Neural cell (in vitro differentiated cells): Measurements from ENCODE around the gene ABCA1. TPM values are rescaled to one million over a fixed set of nuclear protein-coding genes. Genes with fewer than 3 reads are reported as not detected.

Experiments used
- H2AFZ ChIP-seq: fragments of 200-600, 300-800 bp; sonication (generic), shearing (Covaris generic); 2 replicates; pipeline ENCODE4 v1.6.0; 2014; ENCODE audit warnings: low read depth, mild to moderate bottlenecking, antibody characterized with exemption, low read length, moderate library complexity
- H3F3A ChIP-seq: fragments of 200-600 bp; shearing (Covaris generic); 2 replicates; pipeline ENCODE4 v1.6.1; 2016; ENCODE audit warnings: mild to moderate bottlenecking, moderate library complexity, mixed read lengths, antibody characterized with exemption, low read length; ENCODE audit not compliant: insufficient read depth, poor library complexity, severe bottlenecking
- H3K27ac ChIP-seq: fragments of 200-600, 300-800 bp; sonication (generic), shearing (Covaris generic); 2 replicates; pipeline ENCODE4 v1.5.1; 2014; ENCODE audit warnings: mild to moderate bottlenecking, low read length, moderate library complexity
- H3K27me3 ChIP-seq: fragments of 300-800, 200-600 bp; sonication (generic), shearing (Covaris generic); 2 replicates; pipeline ENCODE4 v1.6.0; 2014; ENCODE audit warnings: mild to moderate bottlenecking, low read depth, low read length, moderate library complexity; ENCODE audit not compliant: insufficient read depth
- H3K36me3 ChIP-seq: fragments of 300-800, 200-600 bp; sonication (generic), shearing (Covaris generic); 2 replicates; pipeline ENCODE4 v1.5.1; 2014; ENCODE audit warnings: mild to moderate bottlenecking, antibody characterized with exemption, low read length, moderate library complexity; ENCODE audit not compliant: insufficient read depth
- H3K4me2 ChIP-seq: fragments of 300-800, 200-600 bp; sonication (generic), shearing (Covaris generic); 2 replicates; pipeline ENCODE4 v1.6.0; 2014; ENCODE audit warnings: mild to moderate bottlenecking, low read length
- H3K4me3 ChIP-seq: fragments of 300-800, 200-600 bp; sonication (generic), shearing (Covaris generic); 2 replicates; pipeline ENCODE4 v1.5.1; 2014; ENCODE audit warnings: mild to moderate bottlenecking, low read length, moderate library complexity
- H3K79me2 ChIP-seq: fragments of 200-600 bp; shearing (Covaris generic); replicated peaks from 2 replicates; pipeline ENCODE4 v1.6.0; 2014; ENCODE audit warnings: mild to moderate bottlenecking, low read length, moderate library complexity; ENCODE audit not compliant: insufficient read depth
- H3K9ac ChIP-seq: fragments of 300-800, 200-600 bp; sonication (generic), shearing (Covaris generic); 2 replicates; pipeline ENCODE4 v1.6.1; 2016; ENCODE audit warnings: mild to moderate bottlenecking, low read length, mixed read lengths
- H3K9me2 ChIP-seq: fragments of 200-600 bp; shearing (Covaris generic); 2 replicates; pipeline ENCODE4 v1.6.1; 2016; ENCODE audit warnings: mild to moderate bottlenecking, low read length, mixed read lengths; ENCODE audit not compliant: insufficient read depth
- H3K9me3 ChIP-seq: fragments of 200-600, 300-800 bp; sonication (generic), shearing (Covaris generic); 2 replicates; pipeline ENCODE4 v1.6.1; 2016; ENCODE audit warnings: mild to moderate bottlenecking, mixed run types, low read length, moderate library complexity, mixed read lengths
- H4K20me1 ChIP-seq: fragments of 200-600 bp; shearing (Covaris generic); 2 replicates; pipeline ENCODE4 v1.6.1; 2016; ENCODE audit warnings: mild to moderate bottlenecking, mixed run types; ENCODE audit not compliant: insufficient read depth
- CTCF ChIP-seq: fragments of 450-650 bp; IDR thresholded peaks from 2 replicates; pipeline ENCODE4 v1.5.1; 2014; ENCODE audit warnings: antibody characterized with exemption, mild to moderate bottlenecking, moderate library complexity; ENCODE audit not compliant: poor library complexity, severe bottlenecking
- EP300 ChIP-seq: fragments of 450-650 bp; conservative IDR thresholded peaks from 2 replicates; pipeline ENCODE4 v1.6.1; 2014; ENCODE audit warnings: antibody characterized with exemption, mild to moderate bottlenecking, moderate library complexity; ENCODE audit not compliant: poor library complexity, severe bottlenecking
- EZH2 ChIP-seq: fragments of 200-600, 300-800 bp; shearing (Covaris generic), sonication (generic); IDR thresholded peaks from 2 replicates; pipeline ENCODE4 v1.6.1; 2014; ENCODE audit warnings: antibody characterized with exemption, low read length, borderline replicate concordance, mild to moderate bottlenecking; ENCODE audit not compliant: insufficient read depth, poor library complexity, severe bottlenecking
- MXI1 ChIP-seq: fragments of 450-650 bp; conservative IDR thresholded peaks from 2 replicates; pipeline ENCODE4 v1.6.1; 2014; ENCODE audit warnings: antibody characterized with exemption, mild to moderate bottlenecking; ENCODE audit not compliant: poor library complexity, severe bottlenecking
- POLR2AphosphoS5 ChIP-seq: IDR thresholded peaks from 2 replicates; pipeline ENCODE4 v1.6.1; 2012
- RAD21 ChIP-seq: fragments of 450-650 bp; conservative IDR thresholded peaks from 2 replicates; pipeline ENCODE4 v1.6.1; 2014; ENCODE audit warnings: antibody characterized with exemption, mild to moderate bottlenecking, moderate library complexity
- SMC3 ChIP-seq: fragments of 450-650 bp; conservative IDR thresholded peaks from 2 replicates; pipeline ENCODE4 v1.6.1; 2014; ENCODE audit warnings: antibody characterized with exemption, mild to moderate bottlenecking, moderate library complexity; ENCODE audit not compliant: poor library complexity
- TAF1 ChIP-seq: IDR thresholded peaks from 2 replicates; pipeline ENCODE4 v1.6.1; 2012; ENCODE audit warnings: low read depth
- polyA plus RNA-seq: library from polyadenylated mRNA; depleted of rRNA; stranded (reverse); fragments of >200 nt; gene quantifications from 2 replicates; pipeline ENCODE4 v1.2.3, GENCODE V29; 2014
- TF ChIP-seq, protein P1 (sequence below): IDR thresholded peaks from 2 replicates; pipeline ENCODE4 v1.6.1; 2012; ENCODE audit warnings: borderline replicate concordance

The ABCA1 gene
- polyA plus RNA-seq, 1 donor from 2014 or later = 5.2 TPM

DNA sequence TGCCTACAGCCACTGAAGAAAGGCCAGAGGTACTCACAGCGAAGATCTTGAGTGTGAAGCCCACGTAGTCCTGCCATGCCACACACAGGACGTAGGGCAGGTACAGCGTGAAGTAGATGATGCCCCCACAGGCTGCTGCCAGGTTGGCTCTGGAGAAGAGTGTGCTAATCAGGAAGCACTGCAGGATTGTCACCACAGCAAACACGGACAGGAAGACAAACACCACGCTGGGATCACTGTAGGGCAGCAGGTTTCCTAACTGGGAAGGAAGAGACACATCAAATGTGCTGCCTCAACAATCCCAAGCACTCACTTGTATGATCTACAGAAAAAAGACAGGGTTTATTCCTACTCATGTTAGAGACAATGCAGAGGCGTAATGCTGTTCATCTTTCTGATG is 101.0 kb downstream of the ABCA1 start:
- Histone ChIP-seq H3K79me2 (no peaks in the 10 kb centered on the region), H2AFZ (no peak overlapping the region), H3K9me3 (no peaks in the 10 kb centered on the region), H4K20me1 (no peaks in the 10 kb centered on the region), H3K27ac (no peak overlapping the region), H3K36me3 (peaks cover 8% of the 10 kb centered on the region), H3K9me2 (no peaks in the 10 kb centered on the region), H3K9ac (no peak overlapping the region), H3K27me3 (no peaks in the 10 kb centered on the region), H3F3A (no peaks in the 10 kb centered on the region), H3K4me2 (no peak overlapping the region), H3K4me3 (no peak overlapping the region)
- TF ChIP-seq TAF1 (no peak), RAD21 (no peak), EZH2 (no peak), MXI1 (no peak), EP300 (no peak), SMC3 (no peak), CTCF (no peak), POLR2AphosphoS5 (no peak)
- TF ChIP-seq, protein P1, sequence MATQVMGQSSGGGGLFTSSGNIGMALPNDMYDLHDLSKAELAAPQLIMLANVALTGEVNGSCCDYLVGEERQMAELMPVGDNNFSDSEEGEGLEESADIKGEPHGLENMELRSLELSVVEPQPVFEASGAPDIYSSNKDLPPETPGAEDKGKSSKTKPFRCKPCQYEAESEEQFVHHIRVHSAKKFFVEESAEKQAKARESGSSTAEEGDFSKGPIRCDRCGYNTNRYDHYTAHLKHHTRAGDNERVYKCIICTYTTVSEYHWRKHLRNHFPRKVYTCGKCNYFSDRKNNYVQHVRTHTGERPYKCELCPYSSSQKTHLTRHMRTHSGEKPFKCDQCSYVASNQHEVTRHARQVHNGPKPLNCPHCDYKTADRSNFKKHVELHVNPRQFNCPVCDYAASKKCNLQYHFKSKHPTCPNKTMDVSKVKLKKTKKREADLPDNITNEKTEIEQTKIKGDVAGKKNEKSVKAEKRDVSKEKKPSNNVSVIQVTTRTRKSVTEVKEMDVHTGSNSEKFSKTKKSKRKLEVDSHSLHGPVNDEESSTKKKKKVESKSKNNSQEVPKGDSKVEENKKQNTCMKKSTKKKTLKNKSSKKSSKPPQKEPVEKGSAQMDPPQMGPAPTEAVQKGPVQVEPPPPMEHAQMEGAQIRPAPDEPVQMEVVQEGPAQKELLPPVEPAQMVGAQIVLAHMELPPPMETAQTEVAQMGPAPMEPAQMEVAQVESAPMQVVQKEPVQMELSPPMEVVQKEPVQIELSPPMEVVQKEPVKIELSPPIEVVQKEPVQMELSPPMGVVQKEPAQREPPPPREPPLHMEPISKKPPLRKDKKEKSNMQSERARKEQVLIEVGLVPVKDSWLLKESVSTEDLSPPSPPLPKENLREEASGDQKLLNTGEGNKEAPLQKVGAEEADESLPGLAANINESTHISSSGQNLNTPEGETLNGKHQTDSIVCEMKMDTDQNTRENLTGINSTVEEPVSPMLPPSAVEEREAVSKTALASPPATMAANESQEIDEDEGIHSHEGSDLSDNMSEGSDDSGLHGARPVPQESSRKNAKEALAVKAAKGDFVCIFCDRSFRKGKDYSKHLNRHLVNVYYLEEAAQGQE = no peak

DNA sequence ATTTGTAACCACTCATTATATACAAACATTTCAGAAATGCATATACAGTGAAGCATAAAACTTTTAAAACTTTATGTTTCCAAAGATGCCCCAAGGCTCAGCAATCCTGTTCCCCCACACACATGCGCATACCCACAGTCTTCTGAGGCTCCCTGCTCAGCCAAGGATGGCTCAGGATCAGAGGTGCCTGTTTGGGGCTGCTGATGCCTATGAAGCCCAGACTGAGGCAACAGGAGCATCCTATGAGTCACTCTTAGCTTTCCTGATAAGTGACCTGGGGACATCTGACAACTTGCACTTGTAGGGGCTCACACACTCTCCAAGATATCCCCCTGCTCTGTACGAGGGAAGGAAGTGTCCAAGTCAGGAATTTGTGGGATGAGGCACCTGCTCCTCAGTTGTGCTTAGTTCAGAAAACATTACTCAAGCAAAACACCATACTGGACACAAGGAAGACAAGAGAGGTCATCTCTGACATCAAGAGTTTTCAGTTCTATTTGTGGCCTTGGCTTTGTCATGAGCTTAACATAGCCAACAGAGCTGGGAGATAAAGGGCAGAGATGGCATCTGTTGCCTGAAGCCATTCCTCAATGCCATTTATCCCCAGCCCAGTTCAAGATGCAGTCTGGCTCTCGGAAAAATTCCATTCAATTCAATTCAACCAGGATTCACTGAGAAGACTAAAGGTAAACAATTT is 101.7 kb downstream of the ABCA1 start:
- H3K27ac ChIP-seq = no peak overlapping the region
- H3K36me3 ChIP-seq = peaks cover 5% of the 10 kb centered on the region
- H4K20me1 ChIP-seq = no peaks in the 10 kb centered on the region

More for the DNA sequence above, 101.7 kb downstream of the ABCA1 start:
- H3K9me2 ChIP-seq = no peaks in the 10 kb centered on the region
- no peaks in the 10 kb centered on the region for H3K79me2 ChIP-seq
- no peak overlapping the region for H3K4me3 ChIP-seq
- H3K9me3 ChIP-seq = no peaks in the 10 kb centered on the region
- no peaks in the 10 kb centered on the region for H3F3A ChIP-seq
- H3K9ac ChIP-seq = no peak overlapping the region
- H2AFZ ChIP-seq = no peak overlapping the region
- TF ChIP-seq, protein P1 = no peak
- no peak for TF ChIP-seq SMC3
- no peak for TF ChIP-seq TAF1
- no peak for TF ChIP-seq EP300
- H3K27me3 ChIP-seq = no peaks in the 10 kb centered on the region
- H3K4me2 ChIP-seq = no peak overlapping the region
